NCI-H748 (cell line): ENCODE measurements around the gene RABEPK.
"Not testable (repeated sequence)": the region's sequence is repeated elsewhere in the genome, so short reads cannot be mapped to it uniquely, and the experiment has no call there.

ENCODE experiments used
- DNase-seq: peaks from one replicate; lab custom pipeline; 2025; ENCODE audit not compliant: unreplicated experiment; lab: John Stamatoyannopoulos, UW

Gene RABEPK

GRCh38 chr9:125241863-125242739, 41.8 kb downstream of the RABEPK start:
- peak; percentile 55 for DNase-seq

- no peak for DNase-seq
These were observed 43.5 kb downstream of the RABEPK start for GRCh38 chr9:125243792-125244260.

- DNase-seq = no peak
These were observed 45.9 kb downstream of the RABEPK start for GRCh38 chr9:125246261-125246667.

GRCh38 chr9:125254231-125254630, 53.9 kb downstream of the RABEPK start:
- DNase-seq = no peak

- DNase-seq = peak; percentile 49
These were observed 55.5 kb downstream of the RABEPK start for GRCh38 chr9:125255781-125256391.

GRCh38 chr9:125258160-125258785, 57.9 kb downstream of the RABEPK start:
- no peak for DNase-seq

GRCh38 chr9:125258832-125259534, 58.6 kb downstream of the RABEPK start:
- peak; percentile 47 for DNase-seq

- DNase-seq = no peak
These were observed 60.2 kb downstream of the RABEPK start for GRCh38 chr9:125260561-125260960.

GRCh38 chr9:125261501-125262293, 61.4 kb downstream of the RABEPK start, which contains the start of gene GAPVD1:
TSS of gene GAPVD1 (plus strand) at chr9:125261826. CDS start at chr9:125298922, 37,096 bp downstream.
- peak; percentile 93 for DNase-seq

- DNase-seq = peak; percentile 65
These were observed 62.1 kb downstream of the RABEPK start for GRCh38 chr9:125262294-125262991.

- DNase-seq = not testable (repeated sequence)
These were observed 63.7 kb downstream of the RABEPK start for GRCh38 chr9:125264068-125264467.

GRCh38 chr9:125268394-125269013, 68.2 kb downstream of the RABEPK start:
- DNase-seq = no peak

GRCh38 chr9:125269014-125269397, 68.7 kb downstream of the RABEPK start:
- DNase-seq = no peak

- no peak for DNase-seq
These were observed 70.7 kb downstream of the RABEPK start for GRCh38 chr9:125271081-125271480.

GRCh38 chr9:125272697-125273096, 72.4 kb downstream of the RABEPK start:
- no peak for DNase-seq

GRCh38 chr9:125276771-125277170, 76.4 kb downstream of the RABEPK start:
- no peak for DNase-seq

- no peak for DNase-seq
These were observed 77.1 kb downstream of the RABEPK start for GRCh38 chr9:125277411-125277810.

- DNase-seq = no peak
These were observed 80.6 kb downstream of the RABEPK start for GRCh38 chr9:125280945-125281344.
